ENCODE results near the gene ZMIZ2.

ZMIZ2 gene

DNA sequence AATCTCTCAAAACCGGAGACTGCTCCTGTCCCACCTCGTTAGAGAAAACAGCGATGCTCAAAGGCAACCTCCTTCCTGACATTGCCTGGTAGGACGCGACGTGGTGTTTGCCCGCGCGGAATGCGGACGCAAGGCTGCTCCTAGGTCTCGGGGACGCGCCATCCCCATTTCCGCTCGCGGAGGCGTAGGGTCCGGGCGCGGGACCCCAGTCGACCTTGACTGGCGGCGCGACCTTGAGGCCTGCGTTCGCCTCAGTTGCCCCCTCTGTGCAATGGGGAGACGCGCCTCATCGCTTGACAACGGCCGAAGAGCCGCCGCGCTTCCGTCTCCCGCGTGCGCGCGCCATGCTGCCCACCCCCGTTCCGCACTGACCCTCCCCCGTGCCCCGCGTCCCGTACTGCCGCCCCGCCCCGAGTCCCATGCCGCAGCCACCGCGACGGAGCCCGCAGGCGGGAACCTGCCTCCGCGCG lies 47.4 kb downstream of the ZMIZ2 start (continued):
- TF ChIP-seq ZSCAN16 (tag by site-specific recombination; IDR thresholded peaks at IDR 0.05), result 0 out of 2 replicates have a peak, but pooled peaks have one; percentile 15
- peak; percentile 60; the same call in 1 of the 2 replicates for TF ChIP-seq ZNF645 (tag by site-specific recombination; IDR thresholded peaks at IDR 0.05)
- TF ChIP-seq KLF8 (tag by site-specific recombination; IDR thresholded peaks at IDR 0.05), result peak; percentile 9; the same call in 1 of the 2 replicates
- no peak for TF ChIP-seq ZNF112 (tag by site-specific recombination; IDR thresholded peaks at IDR 0.05)
- peak; percentile 75; the same call in 1 of the 2 replicates for TF ChIP-seq ZSCAN30 (tag by site-specific recombination; IDR thresholded peaks at IDR 0.05)
- TF ChIP-seq ZBTB11 (tag by site-specific recombination; conservative IDR thresholded peaks at IDR 0.05; ENCODE audit: low read depth), result 0 out of 2 replicates have a peak, but pooled peaks have one; percentile 26
- TF ChIP-seq IKZF3 (tag by site-specific recombination; IDR thresholded peaks at IDR 0.05), result 0 out of 2 replicates have a peak, but pooled peaks have one; percentile 24
- TF ChIP-seq ZNF274 (IDR thresholded peaks at IDR 0.05; ENCODE audit: low read length), result no peak
- TF ChIP-seq ZNF274 (tag by site-specific recombination; IDR thresholded peaks at IDR 0.05; ENCODE audit: borderline replicate concordance), result no peak
- TF ChIP-seq ZNF596 (tag by site-specific recombination; IDR thresholded peaks at IDR 0.05), result 0 out of 2 replicates have a peak, but pooled peaks have one; percentile 10
- TF ChIP-seq, protein P1, sequence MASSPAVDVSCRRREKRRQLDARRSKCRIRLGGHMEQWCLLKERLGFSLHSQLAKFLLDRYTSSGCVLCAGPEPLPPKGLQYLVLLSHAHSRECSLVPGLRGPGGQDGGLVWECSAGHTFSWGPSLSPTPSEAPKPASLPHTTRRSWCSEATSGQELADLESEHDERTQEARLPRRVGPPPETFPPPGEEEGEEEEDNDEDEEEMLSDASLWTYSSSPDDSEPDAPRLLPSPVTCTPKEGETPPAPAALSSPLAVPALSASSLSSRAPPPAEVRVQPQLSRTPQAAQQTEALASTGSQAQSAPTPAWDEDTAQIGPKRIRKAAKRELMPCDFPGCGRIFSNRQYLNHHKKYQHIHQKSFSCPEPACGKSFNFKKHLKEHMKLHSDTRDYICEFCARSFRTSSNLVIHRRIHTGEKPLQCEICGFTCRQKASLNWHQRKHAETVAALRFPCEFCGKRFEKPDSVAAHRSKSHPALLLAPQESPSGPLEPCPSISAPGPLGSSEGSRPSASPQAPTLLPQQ (tag by site-specific recombination; IDR thresholded peaks at IDR 0.05), result peak; percentile 71; the same call in 1 of the 2 replicates
- peak; percentile 33; the same call in 1 of the 2 replicates for TF ChIP-seq ZNF146 (tag by site-specific recombination; IDR thresholded peaks at IDR 0.05)
- TF ChIP-seq, protein P2, sequence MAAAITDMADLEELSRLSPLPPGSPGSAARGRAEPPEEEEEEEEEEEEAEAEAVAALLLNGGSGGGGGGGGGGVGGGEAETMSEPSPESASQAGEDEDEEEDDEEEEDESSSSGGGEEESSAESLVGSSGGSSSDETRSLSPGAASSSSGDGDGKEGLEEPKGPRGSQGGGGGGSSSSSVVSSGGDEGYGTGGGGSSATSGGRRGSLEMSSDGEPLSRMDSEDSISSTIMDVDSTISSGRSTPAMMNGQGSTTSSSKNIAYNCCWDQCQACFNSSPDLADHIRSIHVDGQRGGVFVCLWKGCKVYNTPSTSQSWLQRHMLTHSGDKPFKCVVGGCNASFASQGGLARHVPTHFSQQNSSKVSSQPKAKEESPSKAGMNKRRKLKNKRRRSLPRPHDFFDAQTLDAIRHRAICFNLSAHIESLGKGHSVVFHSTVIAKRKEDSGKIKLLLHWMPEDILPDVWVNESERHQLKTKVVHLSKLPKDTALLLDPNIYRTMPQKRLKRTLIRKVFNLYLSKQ (tag by site-specific recombination; IDR thresholded peaks at IDR 0.05; ENCODE audit: borderline replicate concordance), result no peak
- peak; percentile 70 for TF ChIP-seq ZBTB17 (tag by site-specific recombination; IDR thresholded peaks at IDR 0.05)
- 0 out of 2 replicates have a peak, but pooled peaks have one; percentile 15 for TF ChIP-seq PRDM4 (tag by site-specific recombination; IDR thresholded peaks at IDR 0.05)
- peak; percentile 85 for TF ChIP-seq ZNF24 (tag by site-specific recombination; IDR thresholded peaks at IDR 0.05)
- TF ChIP-seq ZNF394 (tag by site-specific recombination; IDR thresholded peaks at IDR 0.05; ENCODE audit: borderline replicate concordance), result peak; percentile 56
- TF ChIP-seq ZNF449 (tag by site-specific recombination; IDR thresholded peaks at IDR 0.05), result peak; percentile 74
- TF ChIP-seq ZNF2 (tag by site-specific recombination; IDR thresholded peaks at IDR 0.05), result peak; percentile 38; the same call in 1 of the 2 replicates
- TF ChIP-seq, protein P3, sequence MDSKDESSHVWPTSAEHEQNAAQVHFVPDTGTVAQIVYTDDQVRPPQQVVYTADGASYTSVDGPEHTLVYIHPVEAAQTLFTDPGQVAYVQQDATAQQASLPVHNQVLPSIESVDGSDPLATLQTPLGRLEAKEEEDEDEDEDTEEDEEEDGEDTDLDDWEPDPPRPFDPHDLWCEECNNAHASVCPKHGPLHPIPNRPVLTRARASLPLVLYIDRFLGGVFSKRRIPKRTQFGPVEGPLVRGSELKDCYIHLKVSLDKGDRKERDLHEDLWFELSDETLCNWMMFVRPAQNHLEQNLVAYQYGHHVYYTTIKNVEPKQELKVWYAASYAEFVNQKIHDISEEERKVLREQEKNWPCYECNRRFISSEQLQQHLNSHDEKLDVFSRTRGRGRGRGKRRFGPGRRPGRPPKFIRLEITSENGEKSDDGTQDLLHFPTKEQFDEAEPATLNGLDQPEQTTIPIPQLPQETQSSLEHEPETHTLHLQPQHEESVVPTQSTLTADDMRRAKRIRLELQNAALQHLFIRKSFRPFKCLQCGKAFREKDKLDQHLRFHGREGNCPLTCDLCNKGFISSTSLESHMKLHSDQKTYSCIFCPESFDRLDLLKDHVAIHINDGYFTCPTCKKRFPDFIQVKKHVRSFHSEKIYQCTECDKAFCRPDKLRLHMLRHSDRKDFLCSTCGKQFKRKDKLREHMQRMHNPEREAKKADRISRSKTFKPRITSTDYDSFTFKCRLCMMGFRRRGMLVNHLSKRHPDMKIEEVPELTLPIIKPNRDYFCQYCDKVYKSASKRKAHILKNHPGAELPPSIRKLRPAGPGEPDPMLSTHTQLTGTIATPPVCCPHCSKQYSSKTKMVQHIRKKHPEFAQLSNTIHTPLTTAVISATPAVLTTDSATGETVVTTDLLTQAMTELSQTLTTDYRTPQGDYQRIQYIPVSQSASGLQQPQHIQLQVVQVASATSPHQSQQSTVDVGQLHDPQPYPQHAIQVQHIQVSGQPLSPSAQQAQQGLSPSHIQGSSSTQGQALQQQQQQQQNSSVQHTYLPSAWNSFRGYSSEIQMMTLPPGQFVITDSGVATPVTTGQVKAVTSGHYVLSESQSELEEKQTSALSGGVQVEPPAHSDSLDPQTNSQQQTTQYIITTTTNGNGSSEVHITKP (tag by site-specific recombination; IDR thresholded peaks at IDR 0.05), result peak; percentile 84
- TF ChIP-seq ZNF785 (tag by site-specific recombination; IDR thresholded peaks at IDR 0.05), result peak; percentile 86; the same call in 1 of the 2 replicates
- 0 out of 2 replicates have a peak, but pooled peaks have one; percentile 44 for TF ChIP-seq ZBTB7A (tag by site-specific recombination; IDR thresholded peaks at IDR 0.05; ENCODE audit: low read depth)
- TF ChIP-seq ZNF701 (tag by site-specific recombination; IDR thresholded peaks at IDR 0.05), result no peak
- TF ChIP-seq SP7 (tag by site-specific recombination; IDR thresholded peaks at IDR 0.05), result peak; percentile 84
